Retinal pigment epithelial cell (primary cell): ENCODE measurements around the gene DERL3.

Experiments
- DNase-seq: peaks from one replicate; pipeline ENCODE4 v3.0.0-alpha.2; 2010; ENCODE audit warnings: low read depth
- H3K4me3 ChIP-seq: 2 replicates; pipeline ENCODE4 v1.5.1; 2011; ENCODE audit warnings: mild to moderate bottlenecking, low read length, control low read depth, moderate library complexity
- TF ChIP-seq, protein P1 (sequence below): conservative IDR thresholded peaks from 2 replicates; pipeline ENCODE4 v1.5.1; 2011; ENCODE audit warnings: low read depth, low read length, control low read depth, inconsistent platforms

The DERL3 gene

DNA sequence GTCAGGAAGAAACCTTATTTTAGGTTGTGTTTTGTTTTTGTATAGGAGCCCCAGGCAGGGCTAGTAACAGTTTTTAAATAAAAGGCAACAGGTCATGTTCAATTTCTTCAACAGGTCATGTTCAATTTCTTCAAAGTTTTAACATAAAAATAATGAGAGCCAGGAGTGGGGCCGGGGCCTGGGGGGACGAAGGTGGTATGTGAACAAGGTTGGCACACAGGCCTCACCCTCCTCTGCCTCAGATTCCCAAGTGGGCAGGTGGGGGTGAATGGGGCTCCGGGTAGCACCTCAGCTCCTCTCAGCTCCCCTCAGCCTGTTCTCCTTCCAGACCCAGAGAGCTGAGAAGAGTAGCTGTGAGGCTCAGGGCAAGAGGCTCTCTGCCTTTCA is 4.4 kb downstream of the DERL3 start:
- no peak for DNase-seq
- no peak overlapping the region for H3K4me3 ChIP-seq
- TF ChIP-seq, protein P1, sequence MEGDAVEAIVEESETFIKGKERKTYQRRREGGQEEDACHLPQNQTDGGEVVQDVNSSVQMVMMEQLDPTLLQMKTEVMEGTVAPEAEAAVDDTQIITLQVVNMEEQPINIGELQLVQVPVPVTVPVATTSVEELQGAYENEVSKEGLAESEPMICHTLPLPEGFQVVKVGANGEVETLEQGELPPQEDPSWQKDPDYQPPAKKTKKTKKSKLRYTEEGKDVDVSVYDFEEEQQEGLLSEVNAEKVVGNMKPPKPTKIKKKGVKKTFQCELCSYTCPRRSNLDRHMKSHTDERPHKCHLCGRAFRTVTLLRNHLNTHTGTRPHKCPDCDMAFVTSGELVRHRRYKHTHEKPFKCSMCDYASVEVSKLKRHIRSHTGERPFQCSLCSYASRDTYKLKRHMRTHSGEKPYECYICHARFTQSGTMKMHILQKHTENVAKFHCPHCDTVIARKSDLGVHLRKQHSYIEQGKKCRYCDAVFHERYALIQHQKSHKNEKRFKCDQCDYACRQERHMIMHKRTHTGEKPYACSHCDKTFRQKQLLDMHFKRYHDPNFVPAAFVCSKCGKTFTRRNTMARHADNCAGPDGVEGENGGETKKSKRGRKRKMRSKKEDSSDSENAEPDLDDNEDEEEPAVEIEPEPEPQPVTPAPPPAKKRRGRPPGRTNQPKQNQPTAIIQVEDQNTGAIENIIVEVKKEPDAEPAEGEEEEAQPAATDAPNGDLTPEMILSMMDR: no peak

DNA sequence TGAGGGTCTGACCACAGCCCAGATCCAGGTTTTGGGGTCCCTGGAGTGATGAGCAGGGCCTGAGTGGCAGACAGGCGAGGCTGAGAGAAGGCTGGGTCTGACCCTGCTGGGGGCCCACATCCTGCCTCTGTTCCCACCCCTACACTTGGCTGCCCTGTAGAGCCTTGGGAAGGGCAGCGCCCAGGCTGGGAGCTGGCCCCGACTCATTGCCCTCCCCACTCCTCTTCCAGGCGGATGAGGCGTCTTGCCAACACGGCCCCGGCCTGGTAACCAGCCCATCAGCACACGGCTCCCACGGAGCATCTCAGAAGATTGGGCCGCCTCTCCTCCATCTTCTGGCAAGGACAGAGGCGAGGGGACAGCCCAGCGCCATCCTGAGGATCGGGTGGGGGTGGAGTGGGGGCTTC is 4.9 kb downstream of the DERL3 start:
- TF ChIP-seq, protein P1: no peak
- H3K4me3 ChIP-seq: no peak overlapping the region
- no peak for DNase-seq

DNA sequence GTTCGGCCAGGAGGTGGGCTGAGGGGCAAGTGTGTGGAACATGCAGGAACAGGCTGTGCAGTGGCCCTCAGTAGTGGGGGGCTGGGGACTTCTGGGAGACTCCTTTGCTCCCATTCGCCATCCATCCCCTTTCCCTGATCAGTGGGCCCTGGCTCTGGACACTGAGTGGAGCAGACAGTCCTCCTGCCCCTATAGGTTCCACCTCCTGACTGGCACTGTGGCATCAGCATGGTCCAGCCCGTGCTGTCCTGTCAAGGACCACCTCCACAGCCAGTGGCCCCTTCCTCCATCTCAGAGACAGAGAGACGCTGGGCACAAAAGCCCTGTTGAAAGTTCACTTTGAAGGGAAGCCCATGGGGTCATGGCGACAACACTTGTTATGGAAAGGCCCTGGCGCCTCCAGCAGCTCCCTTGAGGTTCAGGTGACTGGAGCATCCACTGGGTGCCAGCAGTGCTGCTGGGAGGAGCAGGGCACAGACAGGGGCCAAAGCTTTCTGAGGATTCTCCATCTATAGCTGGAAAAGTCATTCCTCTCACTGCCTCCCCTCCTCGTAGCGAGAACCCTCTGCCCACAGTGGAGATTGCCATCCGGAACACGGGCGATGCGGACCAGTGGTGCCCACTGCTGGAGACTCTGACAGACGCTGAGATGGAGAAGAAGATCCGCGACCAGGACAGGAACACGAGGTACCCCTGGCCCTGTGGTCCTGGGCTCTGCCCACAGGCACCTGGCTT is 5.6 kb downstream of the DERL3 start:
- DNase-seq: no peak
- TF ChIP-seq, protein P1: no peak

DNA sequence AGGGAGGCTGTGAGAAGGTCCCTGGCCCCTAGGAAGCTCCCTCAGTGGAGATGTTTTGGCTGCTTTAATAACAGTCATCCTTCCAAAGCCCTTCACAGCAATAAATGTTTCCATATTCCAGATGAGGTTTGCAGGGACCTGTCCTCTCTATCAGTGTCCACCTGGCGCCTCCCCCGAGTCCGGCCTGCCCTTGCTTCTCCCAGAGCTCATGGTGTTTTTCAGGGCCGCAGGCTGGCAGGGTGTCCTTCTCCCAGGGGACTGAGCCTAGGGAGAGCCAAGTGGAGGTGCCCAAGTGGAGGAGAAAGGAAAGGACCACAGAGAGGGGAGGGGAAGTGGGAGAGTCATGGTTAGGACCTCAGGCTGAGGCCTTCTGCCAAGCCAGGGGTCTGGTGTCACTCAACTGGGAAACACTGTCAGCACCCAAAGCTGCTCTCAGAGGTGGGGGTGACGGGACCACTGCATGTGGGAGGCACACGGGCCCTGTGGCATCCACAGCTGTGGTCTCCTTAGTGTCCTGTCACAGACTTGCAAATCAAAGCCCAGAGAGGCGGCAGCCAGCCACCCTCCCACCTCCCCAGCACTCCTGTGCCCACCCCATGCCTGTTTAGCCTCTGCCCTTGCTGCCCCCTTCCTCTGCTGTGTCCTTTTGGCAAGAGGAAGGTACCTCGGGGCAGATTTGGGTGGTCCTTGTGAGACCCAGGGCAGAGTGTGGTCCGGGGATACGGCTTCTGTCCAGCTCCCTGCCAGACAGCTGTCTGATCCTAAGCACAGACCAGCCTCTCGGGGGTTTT is 6.4 kb downstream of the DERL3 start:
- DNase-seq: no peak
- H3K4me3 ChIP-seq: no peak overlapping the region
- TF ChIP-seq, protein P1: no peak

More for the DNA sequence above, 5.6 kb downstream of the DERL3 start:
- no peak overlapping the region for H3K4me3 ChIP-seq

DNA sequence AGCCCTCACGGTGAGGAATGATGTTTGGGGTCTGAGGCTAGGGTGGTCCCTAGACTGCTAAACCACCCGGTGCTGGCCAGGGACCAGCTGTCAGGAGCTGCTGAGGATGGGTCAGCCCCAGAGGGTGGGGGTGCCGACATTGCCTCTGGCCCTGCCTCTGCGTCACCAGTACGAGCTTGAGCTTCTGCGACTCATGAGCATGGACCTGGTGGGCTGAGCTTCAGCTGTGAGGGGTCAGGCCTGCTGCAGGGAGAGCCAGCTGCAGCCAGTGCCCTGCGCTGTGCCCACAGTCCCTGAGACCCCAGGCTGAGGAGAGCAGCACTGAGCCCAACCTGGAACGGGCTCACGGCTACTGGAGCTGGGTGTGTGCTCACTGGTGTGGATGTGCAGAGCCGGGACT is 7.0 kb downstream of the DERL3 start:
- no peak overlapping the region for H3K4me3 ChIP-seq
- TF ChIP-seq, protein P1: no peak
- DNase-seq: no peak

DNA sequence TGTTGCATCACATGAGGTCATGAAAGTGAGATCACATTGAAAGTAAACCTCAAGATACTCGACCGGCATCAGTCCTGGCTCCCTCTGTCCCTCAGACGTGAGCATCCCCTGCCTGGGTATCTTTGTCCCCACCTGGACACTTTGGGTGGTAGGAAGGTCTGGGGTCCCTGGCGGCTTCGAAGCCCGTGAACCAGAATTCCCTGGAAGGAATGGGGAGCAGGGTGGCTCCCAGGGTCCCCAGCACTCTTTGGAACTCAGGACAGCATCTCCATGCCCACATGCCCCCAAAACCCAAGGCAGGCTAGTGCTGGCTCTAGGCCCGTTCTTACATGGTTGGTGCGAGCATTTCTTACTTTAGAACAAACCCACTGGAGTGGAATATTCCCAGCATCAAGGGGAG is 7.5 kb downstream of the DERL3 start:
- no peak overlapping the region for H3K4me3 ChIP-seq
- no peak for DNase-seq
- TF ChIP-seq, protein P1: no peak
